ENCODE data around the gene CA4.

CA4 gene

GRCh38 chr17:60130466-60130865 lies 19.3 kb upstream of the CA4 start:
- DNase-seq, result no peak

DNA sequence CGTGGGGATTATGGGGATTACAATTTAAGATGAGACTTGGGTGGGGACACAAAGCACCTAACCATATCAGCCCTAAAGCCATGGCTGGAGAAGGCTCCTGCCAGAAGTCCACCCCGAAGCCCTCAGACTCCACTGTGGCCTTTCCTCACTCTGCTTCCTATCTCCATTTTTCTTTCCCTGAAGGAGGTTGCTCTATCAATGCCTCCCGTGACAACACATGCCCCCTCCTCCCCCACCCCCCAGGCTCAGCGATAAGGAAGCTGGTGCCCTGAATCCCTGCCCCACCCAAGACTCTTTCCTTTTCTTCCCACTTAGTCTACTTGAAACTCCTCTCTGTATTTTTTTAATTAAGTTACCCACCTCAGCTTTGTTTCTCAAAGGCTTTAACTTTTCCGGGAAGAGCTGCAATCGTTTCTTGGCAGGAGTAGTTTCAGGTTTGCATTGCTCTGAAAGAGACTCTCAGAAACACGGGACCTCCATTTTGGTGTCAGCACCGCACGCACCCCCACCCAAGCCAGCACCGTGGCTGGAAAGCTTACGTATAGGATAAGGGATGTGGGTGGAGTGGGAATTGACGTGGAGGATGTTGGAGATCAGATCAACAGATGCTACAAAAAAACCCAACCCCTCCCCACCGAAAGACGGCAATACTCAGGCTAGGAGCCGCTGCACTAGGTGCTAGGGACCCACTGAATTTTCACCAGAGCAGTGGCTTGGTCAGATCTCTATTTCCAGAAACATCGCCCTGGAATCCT lies 15.2 kb upstream of the CA4 start:
- peak in 1 of 2 experiments; percentile 12 for DNase-seq

DNA sequence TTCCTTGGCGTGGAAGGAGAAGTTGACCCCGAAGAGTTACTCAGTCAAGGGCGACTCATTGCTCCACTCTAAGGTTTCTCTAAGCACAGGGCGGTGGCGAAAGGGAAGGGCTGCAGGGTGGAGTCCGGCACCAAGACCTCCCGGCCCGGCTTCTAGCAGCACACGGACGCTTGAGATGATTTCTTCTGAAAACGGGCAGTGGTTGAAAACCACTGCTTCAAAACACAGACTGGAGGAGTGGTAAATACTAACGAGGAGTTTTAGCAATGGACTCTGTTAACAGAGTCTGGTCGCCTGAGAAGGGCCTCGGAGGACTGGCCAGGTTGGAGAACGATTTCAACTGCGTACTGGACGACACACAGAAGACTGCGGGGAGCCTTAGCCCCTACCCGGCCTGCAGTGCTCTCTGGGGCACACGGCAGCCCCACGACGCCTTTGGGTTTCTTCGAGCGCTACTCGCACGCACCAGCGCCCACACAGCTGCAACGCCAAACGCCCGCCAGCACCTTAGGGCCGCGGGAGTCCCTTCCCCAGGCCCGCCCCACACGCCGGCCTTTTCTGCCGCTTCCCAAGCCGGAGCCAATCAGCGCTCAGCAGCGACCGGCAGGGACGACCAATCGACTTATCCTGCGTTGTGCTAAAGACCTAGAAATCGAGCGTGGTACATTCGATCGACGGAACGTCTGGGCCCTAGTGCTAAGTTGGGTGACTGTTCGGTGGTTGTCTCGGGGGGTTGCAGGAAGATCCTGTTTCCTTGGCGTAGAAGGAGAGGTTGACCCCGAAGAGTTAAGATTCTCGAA lies 14.4 kb upstream of the CA4 start:
- DNase-seq, result peak; percentile 78 to 79

DNA sequence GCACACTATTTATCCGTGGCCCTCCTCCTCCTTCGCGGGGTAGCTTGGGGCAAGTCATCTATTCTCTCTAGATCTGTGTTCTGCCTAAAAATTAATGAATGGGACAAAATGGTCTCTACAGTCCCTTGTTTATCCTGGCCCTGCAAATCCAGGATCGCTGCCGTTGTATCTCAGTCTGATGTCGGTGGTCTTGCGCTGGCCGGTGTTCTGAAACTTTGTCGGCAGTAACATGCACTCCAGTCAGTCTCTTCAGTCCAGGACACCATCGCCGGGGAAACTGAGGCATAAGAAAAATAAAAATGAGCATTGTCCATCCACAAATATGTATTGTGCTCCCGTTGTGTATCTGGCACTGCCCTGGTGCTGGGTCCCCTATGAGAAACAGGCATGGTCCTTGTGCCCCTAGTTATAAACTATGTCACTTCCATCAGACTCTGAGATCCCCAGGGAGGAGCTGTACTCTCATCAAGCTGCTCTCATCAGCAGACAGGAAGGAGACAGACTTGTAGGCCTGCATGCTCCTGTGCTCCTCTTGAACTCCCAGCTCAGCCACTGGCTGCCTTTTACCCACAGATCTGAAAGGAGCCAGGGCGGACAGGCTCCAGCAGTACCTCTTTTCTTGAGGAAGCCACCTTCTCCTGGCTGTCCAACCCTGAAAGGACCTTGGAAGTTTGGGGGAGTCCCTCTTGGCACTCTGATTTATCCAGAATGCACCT lies 13.7 kb upstream of the CA4 start:
- no peak for DNase-seq

DNA sequence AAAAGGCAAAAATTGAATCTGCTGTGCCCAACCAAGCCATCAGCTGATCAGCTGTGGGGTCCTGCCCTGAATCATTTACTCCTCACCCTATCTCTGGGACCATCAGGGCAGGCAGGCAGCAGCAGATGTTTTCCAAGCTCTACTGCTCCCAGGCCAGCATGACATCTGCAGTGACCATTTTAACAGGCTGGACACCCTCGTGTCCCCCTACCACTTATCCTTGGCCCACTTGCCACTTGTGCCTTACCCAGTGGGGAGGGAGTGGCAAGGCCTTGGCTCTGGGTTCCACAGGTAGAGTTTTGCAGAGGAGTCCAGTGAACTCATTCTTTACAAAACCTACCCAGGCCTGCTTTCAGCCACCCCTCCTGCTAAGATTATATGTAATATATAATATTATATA lies 12.0 kb upstream of the CA4 start:
- DNase-seq, result no peak

- no peak for DNase-seq
These were observed 10.9 kb upstream of the CA4 start for GRCh38 chr17:60138769-60139437.

GRCh38 chr17:60139438-60140285 lies 10.1 kb upstream of the CA4 start:
- DNase-seq, result peak; percentile 23 to 65

GRCh38 chr17:60141111-60142018 lies 8.4 kb upstream of the CA4 start:
- DNase-seq, result no peak

DNA sequence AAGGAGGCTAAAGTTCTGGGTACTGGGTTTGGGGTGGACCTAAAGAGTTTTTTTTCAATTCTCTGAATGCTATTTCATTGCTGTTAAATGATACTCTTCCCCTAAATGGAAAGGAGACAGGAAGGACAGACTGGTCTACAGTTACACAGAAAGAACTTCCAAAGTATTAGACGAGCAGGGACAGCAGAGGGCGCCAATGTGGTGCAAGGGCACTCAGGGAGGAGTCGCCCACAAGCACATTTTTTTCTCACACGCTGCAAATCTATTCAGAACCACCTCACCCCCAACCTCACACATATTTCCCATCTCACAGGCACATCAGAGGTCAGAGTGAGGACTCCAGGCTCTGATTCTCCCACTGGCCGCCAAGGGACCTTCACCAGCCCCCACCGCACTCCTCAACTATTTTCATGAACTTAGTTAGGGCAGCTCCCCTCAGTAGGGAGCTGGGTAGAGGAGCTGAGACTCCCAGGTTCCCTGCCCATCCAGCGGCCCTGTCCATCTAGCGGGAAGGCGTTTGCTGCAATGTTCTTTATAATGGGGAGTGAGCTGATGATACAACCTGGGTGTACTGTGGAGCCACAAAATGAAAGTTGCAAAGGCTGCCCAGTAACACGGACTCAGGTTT lies 6.8 kb upstream of the CA4 start:
- peak; percentile 68 to 76 for DNase-seq

DNA sequence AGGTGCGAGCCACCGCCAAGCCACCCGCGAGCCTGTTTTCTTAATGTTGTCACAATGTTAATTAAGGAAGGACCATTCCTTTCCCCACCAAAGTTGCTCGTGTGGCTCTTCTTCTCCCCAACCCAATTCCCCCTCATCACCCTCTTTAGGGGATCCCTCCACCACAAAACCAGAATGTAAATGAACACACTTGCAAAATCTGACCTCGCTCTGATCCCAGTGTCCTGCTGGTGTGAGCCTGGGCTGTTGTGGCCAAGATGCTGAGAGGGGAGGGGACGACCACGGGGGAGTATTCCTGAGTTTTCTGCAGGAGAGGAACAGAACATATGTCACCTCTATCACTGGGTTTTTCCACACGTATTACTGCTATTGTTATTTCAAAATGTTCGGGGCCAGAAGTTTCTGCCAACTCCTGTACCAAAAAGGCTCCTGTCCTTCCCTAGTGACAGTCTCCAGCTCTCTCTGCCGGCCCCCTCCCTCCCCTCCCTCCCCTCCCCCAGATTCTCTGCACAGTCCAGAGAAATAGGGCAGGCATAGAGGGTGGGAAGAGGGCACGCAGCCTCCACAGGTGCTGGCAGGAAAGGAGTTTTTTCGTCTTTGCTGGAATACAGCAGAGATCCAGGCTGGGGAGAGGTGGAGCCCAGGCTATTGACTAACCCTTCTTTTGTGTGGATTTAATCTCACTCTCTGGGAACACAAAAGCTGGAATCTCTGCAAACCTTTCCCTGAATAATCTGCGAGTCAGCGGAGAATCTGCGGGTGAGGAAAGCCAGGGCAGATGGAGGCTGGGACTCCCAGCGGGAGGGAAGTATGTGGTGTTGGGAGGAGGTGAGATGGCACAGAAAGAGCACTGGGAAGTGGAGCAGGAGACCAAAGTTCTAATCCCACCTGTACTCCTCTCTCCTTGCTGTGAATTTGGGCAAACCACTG lies 4.5 kb upstream of the CA4 start:
- DNase-seq, result no peak

DNA sequence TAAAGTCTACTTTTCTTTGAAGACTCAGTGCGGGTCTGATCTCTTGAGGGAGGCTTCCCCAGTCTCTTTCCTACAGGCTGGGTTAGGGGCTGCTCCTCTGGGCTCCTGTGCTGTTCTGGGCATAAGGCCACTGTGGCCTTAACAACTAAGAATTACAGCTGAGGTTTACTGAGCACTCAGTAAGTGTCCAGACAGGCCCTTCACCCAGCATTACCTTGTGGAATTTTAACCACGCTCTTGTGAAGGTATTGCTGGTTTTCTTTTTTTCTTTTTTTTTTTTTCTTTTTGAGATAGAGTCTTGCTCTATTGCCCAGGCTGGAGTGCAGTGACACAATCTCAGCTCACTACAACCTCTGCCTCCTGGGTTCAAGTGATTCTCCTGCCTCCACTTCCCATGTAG lies 3.6 kb upstream of the CA4 start:
- no peak for DNase-seq

GRCh38 chr17:60147553-60148223 lies 2.1 kb upstream of the CA4 start:
- no peak for DNase-seq

DNA sequence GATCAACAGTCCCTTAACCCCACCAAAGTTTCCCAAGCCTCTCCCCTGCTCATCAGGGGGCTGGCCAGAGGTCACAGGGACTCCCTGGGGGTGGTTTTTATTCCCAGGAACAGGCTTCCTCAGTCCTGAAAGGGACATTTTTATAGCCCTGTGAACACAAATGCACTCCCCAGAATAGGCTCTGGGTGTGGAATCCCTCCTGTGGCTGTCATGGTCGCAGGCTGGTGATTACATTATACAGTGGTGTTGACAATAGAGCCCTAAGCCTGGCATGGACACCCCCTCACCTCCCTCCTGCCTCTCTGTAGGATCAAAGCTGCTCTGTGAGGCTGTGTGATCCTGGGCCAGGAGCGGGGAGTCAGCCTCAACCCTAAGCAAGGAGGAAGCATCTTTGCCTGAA lies 1.4 kb upstream of the CA4 start:
- no peak for DNase-seq

GRCh38 chr17:60151355-60151754 lies 1.6 kb downstream of the CA4 start:
- no peak for DNase-seq

DNA sequence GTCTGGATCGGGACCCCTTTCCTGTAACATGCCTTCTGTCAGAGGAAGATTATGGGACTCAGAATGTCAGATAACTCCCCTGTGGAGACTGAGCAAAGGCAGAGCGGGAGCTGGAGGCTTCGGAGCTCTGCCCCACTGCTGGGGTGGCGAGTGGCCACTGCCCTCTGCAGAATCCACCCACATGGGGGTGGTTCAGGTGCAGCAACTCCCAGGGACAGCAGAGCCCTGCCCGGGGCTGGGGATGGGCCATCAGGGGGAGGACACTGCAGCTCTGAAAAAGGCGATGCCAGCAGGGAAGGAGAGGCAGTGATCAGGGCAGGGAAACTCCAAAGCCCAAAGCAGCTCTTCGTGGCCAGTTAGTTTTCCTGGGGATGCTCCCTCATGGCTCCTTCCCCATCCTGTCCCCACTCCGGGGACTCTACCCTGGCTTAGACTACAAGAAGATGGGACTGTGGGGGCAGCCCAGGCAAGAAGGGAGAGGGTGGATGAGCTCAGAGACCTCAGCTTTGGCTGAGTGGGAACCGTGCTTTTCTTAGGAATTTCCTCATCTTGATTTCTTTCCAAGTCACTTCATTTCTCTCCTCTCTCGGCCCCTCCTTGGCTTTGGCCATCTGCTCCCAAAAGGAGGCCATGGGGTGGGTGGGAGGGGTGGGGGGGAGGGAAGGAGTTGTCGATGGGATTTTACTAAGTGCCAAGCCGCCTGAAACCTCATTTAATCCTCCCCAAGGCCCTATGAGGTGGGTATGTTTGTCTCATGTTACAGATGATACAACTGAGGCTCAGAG lies 4.0 kb downstream of the CA4 start:
- DNase-seq, result no peak

DNA sequence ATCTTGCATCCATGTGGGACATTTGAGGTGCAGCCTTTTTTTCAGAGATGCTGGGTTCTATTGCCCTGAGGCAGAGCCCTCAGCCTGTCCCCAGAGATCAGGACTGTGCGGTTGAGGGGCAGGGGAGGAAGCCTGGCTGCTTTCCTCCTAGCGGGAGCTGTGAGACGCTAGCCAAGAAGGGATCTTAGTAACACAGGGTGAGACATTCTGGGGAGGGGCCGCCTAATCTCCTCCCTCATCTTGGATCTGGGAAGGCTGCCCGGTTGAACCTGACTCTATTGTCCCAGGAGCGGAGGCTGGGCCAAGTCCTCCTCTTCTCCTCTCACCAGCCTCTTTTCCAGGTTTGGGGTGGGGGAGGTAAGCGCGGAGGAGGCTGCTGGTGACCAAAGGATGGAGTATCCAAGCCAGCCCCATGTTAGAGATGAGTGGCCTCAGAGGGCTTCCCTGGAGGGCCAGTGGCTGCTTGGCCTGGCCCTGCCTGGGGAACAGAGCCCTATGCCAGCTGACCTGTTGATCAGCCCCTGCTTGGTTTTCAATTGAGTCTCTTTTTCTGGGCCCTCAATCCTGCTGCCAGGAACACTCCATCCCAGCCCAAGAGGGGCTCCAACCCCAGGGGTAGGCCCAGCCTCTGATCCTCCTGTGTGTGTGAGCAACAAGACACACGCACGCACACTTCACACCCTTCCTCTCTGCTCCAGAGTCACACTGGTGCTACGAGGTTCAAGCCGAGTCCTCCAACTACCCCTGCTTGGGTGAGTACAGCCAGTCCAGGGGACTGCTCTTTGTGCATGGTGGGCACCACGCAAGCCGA lies 5.0 kb downstream of the CA4 start:
- no peak for DNase-seq

DNA sequence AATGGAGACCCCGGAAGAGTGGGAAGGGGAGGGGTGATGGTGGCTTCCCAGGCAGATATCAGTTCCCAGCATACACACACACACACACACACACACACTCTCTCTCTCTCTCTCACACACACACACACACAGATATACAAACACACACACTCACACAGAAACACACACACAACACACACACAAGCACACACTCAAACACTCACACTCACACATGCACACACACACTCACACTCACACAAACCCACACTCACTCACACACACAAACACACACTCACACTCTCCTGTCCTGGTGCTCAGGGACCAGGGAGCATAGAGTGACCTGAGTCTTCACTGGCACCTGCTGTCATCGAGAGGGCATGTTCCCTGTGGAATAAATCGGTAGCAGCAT lies 5.6 kb downstream of the CA4 start:
- DNase-seq, result no peak

Data from stimulated activated CD4-positive, alpha-beta T cell treated with anti-CD3 and anti-CD28 coated beads, Interleukin-4, amount 100 ng/mL, for 4 hours (primary cell).